ENCODE results near the gene CDK9. TPM values are rescaled to one million over a fixed set of nuclear protein-coding genes. Genes with fewer than 3 reads are reported as not detected.
A peak's percentile ranks its signal among the peaks of the same experiment; 100 is the strongest.

CDK9 gene
- total RNA-seq, 1 experiment from 2014 or later = 62.1 TPM

DNA sequence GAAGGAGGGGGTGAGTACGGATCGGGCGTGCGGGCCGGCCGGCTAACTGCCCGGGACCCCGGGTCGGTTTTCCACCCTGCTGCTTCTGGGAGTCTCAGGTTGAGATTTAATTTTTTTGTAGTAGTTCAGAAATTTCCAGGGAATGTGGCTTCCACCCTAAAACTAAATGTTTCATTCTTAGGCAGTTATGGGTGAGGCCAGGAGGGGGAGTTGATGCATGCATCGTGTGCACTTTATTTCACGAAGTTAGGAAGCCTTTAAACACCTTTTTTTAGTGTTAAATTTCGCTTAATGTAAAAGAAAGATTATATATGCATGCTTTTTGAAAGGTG is 905 bp downstream of the CDK9 start:
- intact Hi-C loops (cut with micrococcal nuclease) = loop anchor here (1.0 kb wide), 2 partner anchors 84 to 133 kb away; no protein-coding TSS in a partner anchor
- TF ChIP-seq, protein P1, sequence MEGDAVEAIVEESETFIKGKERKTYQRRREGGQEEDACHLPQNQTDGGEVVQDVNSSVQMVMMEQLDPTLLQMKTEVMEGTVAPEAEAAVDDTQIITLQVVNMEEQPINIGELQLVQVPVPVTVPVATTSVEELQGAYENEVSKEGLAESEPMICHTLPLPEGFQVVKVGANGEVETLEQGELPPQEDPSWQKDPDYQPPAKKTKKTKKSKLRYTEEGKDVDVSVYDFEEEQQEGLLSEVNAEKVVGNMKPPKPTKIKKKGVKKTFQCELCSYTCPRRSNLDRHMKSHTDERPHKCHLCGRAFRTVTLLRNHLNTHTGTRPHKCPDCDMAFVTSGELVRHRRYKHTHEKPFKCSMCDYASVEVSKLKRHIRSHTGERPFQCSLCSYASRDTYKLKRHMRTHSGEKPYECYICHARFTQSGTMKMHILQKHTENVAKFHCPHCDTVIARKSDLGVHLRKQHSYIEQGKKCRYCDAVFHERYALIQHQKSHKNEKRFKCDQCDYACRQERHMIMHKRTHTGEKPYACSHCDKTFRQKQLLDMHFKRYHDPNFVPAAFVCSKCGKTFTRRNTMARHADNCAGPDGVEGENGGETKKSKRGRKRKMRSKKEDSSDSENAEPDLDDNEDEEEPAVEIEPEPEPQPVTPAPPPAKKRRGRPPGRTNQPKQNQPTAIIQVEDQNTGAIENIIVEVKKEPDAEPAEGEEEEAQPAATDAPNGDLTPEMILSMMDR (IDR thresholded peaks at IDR 0.05; ENCODE audit: unreplicated experiment) = peak; percentile 45
- peaks cover 9% of the 10 kb centered on the region for H3K4me1 Mint-ChIP-seq (ENCODE audit: insufficient read depth, unreplicated experiment)
- no peaks in the 10 kb centered on the region for H3K27me3 Mint-ChIP-seq (ENCODE audit: insufficient read depth, unreplicated experiment)
- DNase-seq (ENCODE audit: unreplicated experiment) = peak; percentile 22
- no TSS peak for BruUV-seq (replicated peaks)
- no peaks in the 10 kb centered on the region for H3K9me3 Mint-ChIP-seq (ENCODE audit: unreplicated experiment)
- ChIA-PET POLR2A (interaction anchor here (0.7 to 3.0 kb wide), 11 partner anchors 11 to 312 kb away, joined by 3 to 36 read pairs (median 6); partner anchors contain the start of genes FPGS and TOR2A), CTCF (interaction anchor here (0.6 to 2.2 kb wide), 10 partner anchors 11 to 171 kb away, joined by 3 to 19 read pairs (median 4); no protein-coding TSS in a partner anchor)
- peak overlapping the region; percentile 59 for H3K27ac Mint-ChIP-seq (ENCODE audit: low read depth, unreplicated experiment)
- H3K4me3 Mint-ChIP-seq (ENCODE audit: unreplicated experiment) = peak overlapping the region; percentile 90
- H3K36me3 Mint-ChIP-seq (ENCODE audit: insufficient read depth, unreplicated experiment) = peaks cover 52% of the 10 kb centered on the region

DNA sequence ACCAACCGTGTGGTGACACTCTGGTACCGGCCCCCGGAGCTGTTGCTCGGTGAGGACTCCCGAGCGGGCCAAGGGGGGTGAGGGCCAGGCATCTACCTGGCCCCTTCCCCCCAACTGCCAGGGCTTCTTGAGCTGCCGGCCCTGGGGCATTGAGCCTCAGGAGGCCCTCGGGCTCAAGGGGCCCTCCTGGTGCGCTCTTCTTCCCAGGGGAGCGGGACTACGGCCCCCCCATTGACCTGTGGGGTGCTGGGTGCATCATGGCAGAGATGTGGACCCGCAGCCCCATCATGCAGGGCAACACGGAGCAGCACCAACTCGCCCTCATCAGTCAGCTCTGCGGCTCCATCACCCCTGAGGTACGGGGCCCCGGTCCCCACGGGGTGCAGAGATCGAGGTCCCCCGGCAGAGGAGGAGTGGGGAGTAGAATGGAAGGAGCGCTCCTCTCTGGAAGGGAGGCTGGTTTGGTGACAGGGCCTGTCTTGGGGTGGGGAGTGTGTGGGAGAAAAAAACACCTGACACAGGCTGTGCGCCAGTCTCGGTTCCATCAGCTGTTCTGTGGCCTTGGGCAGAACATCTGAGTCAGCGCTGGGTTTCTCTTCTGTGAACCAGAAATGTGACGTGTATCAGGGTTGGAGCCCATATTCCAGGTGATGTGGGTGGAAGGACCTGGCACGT is 2.6 kb downstream of the CDK9 start:
- ChIA-PET CTCF (interaction anchor here (0.6 to 2.0 kb wide), 7 partner anchors 78 to 345 kb away, joined by 3 to 19 read pairs (median 5); no protein-coding TSS in a partner anchor), POLR2A (interaction anchor here (0.7 to 3.0 kb wide), 5 partner anchors 9 to 54 kb away, joined by 3 to 9 read pairs (median 4); partner anchors contain the start of genes FPGS and TOR2A)
- no peak for DNase-seq (ENCODE audit: unreplicated experiment)
- TF ChIP-seq, protein P1 (IDR thresholded peaks at IDR 0.05; ENCODE audit: unreplicated experiment) = no peak
- Mint-ChIP-seq H3K4me3 (ENCODE audit: unreplicated experiment) (no peak overlapping the region), H3K4me1 (ENCODE audit: insufficient read depth, unreplicated experiment) (peaks cover 9% of the 10 kb centered on the region), H3K27me3 (ENCODE audit: insufficient read depth, unreplicated experiment) (no peaks in the 10 kb centered on the region), H3K27ac (ENCODE audit: low read depth, unreplicated experiment) (no peak overlapping the region), H3K9me3 (ENCODE audit: unreplicated experiment) (no peaks in the 10 kb centered on the region), H3K36me3 (ENCODE audit: insufficient read depth, unreplicated experiment) (peaks cover 70% of the 10 kb centered on the region)
- intact Hi-C loops (cut with micrococcal nuclease) = no loop called here
- BruUV-seq (replicated peaks) = no TSS peak

DNA sequence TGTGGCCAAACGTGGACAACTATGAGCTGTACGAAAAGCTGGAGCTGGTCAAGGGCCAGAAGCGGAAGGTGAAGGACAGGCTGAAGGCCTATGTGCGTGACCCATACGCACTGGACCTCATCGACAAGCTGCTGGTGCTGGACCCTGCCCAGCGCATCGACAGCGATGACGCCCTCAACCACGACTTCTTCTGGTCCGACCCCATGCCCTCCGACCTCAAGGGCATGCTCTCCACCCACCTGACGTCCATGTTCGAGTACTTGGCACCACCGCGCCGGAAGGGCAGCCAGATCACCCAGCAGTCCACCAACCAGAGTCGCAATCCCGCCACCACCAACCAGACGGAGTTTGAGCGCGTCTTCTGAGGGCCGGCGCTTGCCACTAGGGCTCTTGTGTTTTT is 3.3 kb downstream of the CDK9 start:
- TF ChIP-seq, protein P1 (IDR thresholded peaks at IDR 0.05; ENCODE audit: unreplicated experiment) = no peak
- no peak for DNase-seq (ENCODE audit: unreplicated experiment)
- Mint-ChIP-seq H3K36me3 (ENCODE audit: insufficient read depth, unreplicated experiment) (peaks cover 71% of the 10 kb centered on the region), H3K9me3 (ENCODE audit: unreplicated experiment) (no peaks in the 10 kb centered on the region), H3K4me3 (ENCODE audit: unreplicated experiment) (no peak overlapping the region), H3K27ac (ENCODE audit: low read depth, unreplicated experiment) (no peak overlapping the region), H3K4me1 (ENCODE audit: insufficient read depth, unreplicated experiment) (peaks cover 9% of the 10 kb centered on the region), H3K27me3 (ENCODE audit: insufficient read depth, unreplicated experiment) (no peaks in the 10 kb centered on the region)
- intact Hi-C loops (cut with micrococcal nuclease) = no loop called here
- POLR2A ChIA-PET = interaction anchor here (0.7 kb wide), 1 partner anchor 13 kb away, joined by 3 read pairs; the partner anchor contains the start of gene FPGS
- BruUV-seq (replicated peaks) = no TSS peak
- CTCF ChIA-PET = interaction anchor here (1.2 kb wide), 1 partner anchor 80 kb away, joined by 5 read pairs; no protein-coding TSS in a partner anchor

DNA sequence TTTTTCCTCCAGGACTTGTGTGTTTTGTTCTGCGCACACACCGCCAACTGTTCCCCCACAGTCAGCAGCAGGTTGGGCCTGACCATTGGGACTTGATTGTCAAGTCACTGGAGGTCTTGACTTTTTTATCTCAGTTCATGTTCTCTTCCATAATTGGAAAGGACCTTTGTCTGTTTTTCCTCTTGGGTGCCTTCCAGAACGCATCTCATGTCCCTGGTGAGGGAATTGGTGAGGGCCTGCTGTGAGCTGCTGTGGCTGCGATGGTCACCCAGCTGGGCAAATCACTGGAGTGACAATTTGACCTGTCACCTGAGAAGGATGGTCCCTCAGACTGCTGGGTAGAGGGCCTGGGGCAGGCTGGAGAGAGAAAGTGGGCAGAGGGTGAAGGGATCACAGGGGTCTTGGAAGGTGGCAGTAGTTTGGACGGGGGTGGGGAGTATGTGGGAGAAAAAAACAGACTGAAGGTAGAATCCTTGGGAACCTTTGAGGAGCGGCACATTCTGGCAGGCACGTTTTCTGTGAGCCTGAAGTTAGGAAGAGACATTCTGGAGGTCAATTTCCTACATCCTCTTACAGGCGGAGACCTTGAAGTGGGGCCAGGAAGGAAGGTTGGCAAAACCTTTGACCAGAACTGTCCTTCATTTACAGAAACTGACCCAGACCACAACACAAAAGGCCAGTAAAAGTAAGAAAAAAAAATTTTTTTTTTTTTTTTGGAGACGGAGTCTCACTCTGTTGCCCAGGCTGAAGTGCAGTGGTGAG is 4.4 kb downstream of the CDK9 start:
- BruUV-seq (replicated peaks) = no TSS peak
- peaks cover 71% of the 10 kb centered on the region for H3K36me3 Mint-ChIP-seq (ENCODE audit: insufficient read depth, unreplicated experiment)
- H3K4me3 Mint-ChIP-seq (ENCODE audit: unreplicated experiment) = no peak overlapping the region
- TF ChIP-seq, protein P1 (IDR thresholded peaks at IDR 0.05; ENCODE audit: unreplicated experiment) = no peak
- ChIA-PET POLR2A (no interaction called here), CTCF (interaction anchor here (1.1 to 1.2 kb wide), 2 partner anchors 79 to 131 kb away, joined by 5 to 6 read pairs; no protein-coding TSS in a partner anchor)
- no peak for DNase-seq (ENCODE audit: unreplicated experiment)
- H3K27ac Mint-ChIP-seq (ENCODE audit: low read depth, unreplicated experiment) = peak overlapping the region; percentile 75
- H3K27me3 Mint-ChIP-seq (ENCODE audit: insufficient read depth, unreplicated experiment) = no peaks in the 10 kb centered on the region
- peaks cover 9% of the 10 kb centered on the region for H3K4me1 Mint-ChIP-seq (ENCODE audit: insufficient read depth, unreplicated experiment)
- intact Hi-C loops (cut with micrococcal nuclease) = no loop called here
- no peaks in the 10 kb centered on the region for H3K9me3 Mint-ChIP-seq (ENCODE audit: unreplicated experiment)

Data from MCF 10A (cell line).